Panc1 (cell line): ENCODE data around the gene PPT2. TPM values are rescaled to one million over a fixed set of nuclear protein-coding genes. Genes with fewer than 3 reads are reported as not detected.

ENCODE experiments used
- ATAC-seq: fragments of 200-7000 bp; cut with Tn5 transposase; 2 replicates; pipeline ENCODE4 v1.9.1; 2020; ENCODE audit warnings: mild to moderate bottlenecking, moderate library complexity
- Bru-seq: library from RNA; stranded (reverse); fragments of 400-500 nt; gene quantifications from one replicate; lab custom pipeline; 2021; lab: Mats Ljungman, UMichigan
- BruChase-seq, 2 experiments: library from RNA; stranded (reverse); fragments of 400-500 nt; gene quantifications; one replicate each; lab custom pipeline; 2021; lab: Mats Ljungman, UMichigan
- BruUV-seq: library from RNA; stranded (reverse); fragments of 400-500 nt; replicated peaks from 2 replicates; lab custom pipeline; 2021; lab: Mats Ljungman, UMichigan
- CTCF ChIA-PET: fragments of 300-600 bp; sonication (Branson Sonifier 250); formaldehyde crosslinking; loops from one replicate; lab custom pipeline; 2022; ENCODE audit warnings: antibody characterized with exemption; lab: Charles Lee
- POLR2A ChIA-PET: fragments of 300-600 bp; sonication (Branson Sonifier 250); formaldehyde crosslinking; loops from one replicate; lab custom pipeline; 2022; ENCODE audit warnings: antibody characterized with exemption; lab: Charles Lee
- DNase-seq: peaks from one replicate; pipeline ENCODE4 v3.0.0-alpha.2; 2010; ENCODE audit warnings: low read depth, low spot score
- H3K27ac ChIP-seq: 2 replicates; pipeline ENCODE4 v1.5.1; 2011; ENCODE audit warnings: mild to moderate bottlenecking, low read length, inconsistent platforms
- H3K27me3 ChIP-seq: fragments of 200-500 bp; sonication (Bioruptor generic); 2 replicates; pipeline ENCODE4 v1.6.0; 2014; ENCODE audit warnings: low read length, inconsistent platforms; ENCODE audit not compliant: control insufficient read depth, insufficient read depth
- H3K36me3 ChIP-seq: fragments of 200-500 bp; sonication (Bioruptor generic); 2 replicates; pipeline ENCODE4 v1.5.1; 2014; ENCODE audit warnings: inconsistent platforms, mild to moderate bottlenecking, low read length, moderate library complexity; ENCODE audit not compliant: control insufficient read depth, insufficient read depth
- H3K4me1 ChIP-seq: 2 replicates; pipeline ENCODE4 v1.5.1; 2011; ENCODE audit warnings: inconsistent platforms, mild to moderate bottlenecking, low read length, moderate library complexity; ENCODE audit not compliant: control insufficient read depth, insufficient read depth
- H3K4me3 ChIP-seq, 2 experiments: 2 replicates each; pipeline ENCODE4 v1.5.1; 2011 to 2012; ENCODE audit warnings: low read depth in 2 of 2, low read length in 2 of 2, mild to moderate bottlenecking in 2 of 2, inconsistent platforms in 1 of 2, moderate library complexity in 1 of 2
- H3K9me3 ChIP-seq: fragments of 200-500 bp; sonication (Bioruptor generic); 2 replicates; pipeline ENCODE4 v1.5.1; 2014; ENCODE audit warnings: low read depth, mild to moderate bottlenecking, inconsistent platforms, low read length, moderate library complexity; ENCODE audit not compliant: control insufficient read depth, insufficient read depth
- CTCF ChIP-seq: fragments of 450-650 bp; IDR thresholded peaks from 2 replicates; pipeline ENCODE4 v1.5.1; 2017; ENCODE audit warnings: mild to moderate bottlenecking
- POLR2AphosphoS5 ChIP-seq: IDR thresholded peaks from 2 replicates; pipeline ENCODE4 v1.6.1; 2012; ENCODE audit warnings: mild to moderate bottlenecking, low read depth, low read length, moderate library complexity
- REST ChIP-seq, 2 experiments: IDR thresholded peaks; 2 replicates each; pipeline ENCODE4 v1.6.1; 2011 to 2012; ENCODE audit warnings: low read depth in 2 of 2, control low read depth in 1 of 2, low read length in 1 of 2, mild to moderate bottlenecking in 1 of 2, moderate library complexity in 1 of 2; ENCODE audit not compliant: insufficient read depth in 1 of 2
- SIN3A ChIP-seq: IDR thresholded peaks from 2 replicates; pipeline ENCODE4 v1.6.1; 2012; ENCODE audit warnings: low read depth, mild to moderate bottlenecking, low read length, moderate library complexity, borderline replicate concordance; ENCODE audit not compliant: insufficient read depth
- TCF7L2 ChIP-seq: IDR thresholded peaks from 2 replicates; pipeline ENCODE4 v1.6.1; 2011; ENCODE audit warnings: mild to moderate bottlenecking, low read depth, low read length, inconsistent platforms
- in situ Hi-C: cut with HindIII; loops from 2 replicates; pipeline ENCODE4 v1.10.0; 2016; ENCODE audit warnings: low sequenced_read_pairs, low pct_unique_long_range_greater_than_20kb
- intact Hi-C: fragments of 100-400 bp; cut with micrococcal nuclease; formaldehyde crosslinking; loops from one replicate; pipeline ENCODE4 v1.10.0; 2022; ENCODE audit not compliant: unreplicated experiment
- long read RNA-seq: library from polyadenylated mRNA; unstranded; transcript quantifications from one replicate; pipeline ENCODE4 v2.0.0, GENCODE V29; 2021; ENCODE audit not compliant: unreplicated experiment
- polyA plus RNA-seq: library from polyadenylated mRNA; unstranded; fragments of >200 nt; gene quantifications from one replicate; pipeline ENCODE4 v1.2.1, GENCODE V29; 2012; ENCODE audit warnings: missing spikeins; ENCODE audit not compliant: insufficient read length
- total RNA-seq: library from RNA; stranded (reverse); gene quantifications from one replicate; pipeline ENCODE4 v1.2.1, GENCODE V29; 2021; ENCODE audit not compliant: unreplicated experiment

The PPT2 gene
- total RNA-seq (20.1 TPM), Bru-seq, nascent RNA (percentile 57 among the genes with signal in this experiment), BruChase-seq, experiment 1, labeled RNA remaining after a 2-hour chase (percentile 82 among the genes with signal in this experiment), BruChase-seq, experiment 2, labeled RNA remaining after a 6-hour chase (percentile 84 among the genes with signal in this experiment)
- polyA plus RNA-seq = 15.2 TPM
- long read RNA-seq, partial matches to known transcripts = 1 of 8 reads
- long read RNA-seq, other reads (novel, unspliced or antisense) = 1 of 8 reads

GRCh38 chr6:32153564-32154513, at the start of gene PPT2:
Gene PPT2 (plus strand): TSS chr6:32154141. CDS start chr6:32154595, 454 bp downstream.
- Histone ChIP-seq H3K27ac (peak within 1 kb of the TSS; percentile 84), H3K36me3 (no peaks in the 10 kb centered on the region; the same call in 1 of the 2 replicates), H3K27me3 (no peaks in the 10 kb centered on the region), H3K4me3 (peak within 1 kb of the TSS; percentile 81 to 96), H3K4me1 (peaks cover 21% of the 10 kb centered on the region), H3K9me3 (no peaks in the 10 kb centered on the region)
- intact Hi-C loops = loop anchor here (2.0 kb wide), 1 partner anchor 35 kb away; no protein-coding TSS in a partner anchor
- CTCF ChIA-PET = interaction anchor here (0.5 to 0.6 kb wide), 2 partner anchors 18 to 1914 kb away, joined by 5 to 6 read pairs; no protein-coding TSS in a partner anchor
- POLR2A ChIA-PET = no interaction called here
- ATAC-seq (peak; percentile 83), DNase-seq (peak; percentile 71)
- no peak; the same call in 1 of the 2 replicates for TF ChIP-seq CTCF
- TF ChIP-seq POLR2AphosphoS5 = peak; percentile 66
- no peak for TF ChIP-seq TCF7L2
- no peak for TF ChIP-seq REST (IDR thresholded peaks at IDR 0.05; ENCODE audit: insufficient read depth in 1 of 2, low read depth in 2 of 2, low read length in 1 of 2)
- peak; percentile 95; the same call in 1 of the 2 replicates for TF ChIP-seq SIN3A
- in situ Hi-C loops = no loop called here
- TSS peak; percentile 85 for BruUV-seq

- DNase-seq = no peak
- POLR2A ChIA-PET = no interaction called here
- no peak for TF ChIP-seq SIN3A
- peak; percentile 93 to 95 for TF ChIP-seq REST (IDR thresholded peaks at IDR 0.05; ENCODE audit: insufficient read depth in 1 of 2, low read depth in 2 of 2, low read length in 1 of 2)
- peaks cover 4% of the 10 kb centered on the region; the same call in 1 of the 2 replicates for H3K4me1 ChIP-seq
- no peak for ATAC-seq
- H3K9me3 ChIP-seq = no peaks in the 10 kb centered on the region
- in situ Hi-C loops (no loop called here), intact Hi-C loops (no loop called here)
- H3K27me3 ChIP-seq = peaks cover 6% of the 10 kb centered on the region; the same call in 1 of the 2 replicates
- no peaks in the 10 kb centered on the region for H3K36me3 ChIP-seq
- H3K4me3 ChIP-seq = no peak overlapping the region
- H3K27ac ChIP-seq = no peak overlapping the region
- BruUV-seq = no TSS peak
- CTCF ChIA-PET = no interaction called here
Measured at GRCh38 chr6:32105433-32105832, 48.5 kb upstream of the PPT2 start.
